ENCODE data around the gene BIRC7.

BIRC7 gene, protein sequence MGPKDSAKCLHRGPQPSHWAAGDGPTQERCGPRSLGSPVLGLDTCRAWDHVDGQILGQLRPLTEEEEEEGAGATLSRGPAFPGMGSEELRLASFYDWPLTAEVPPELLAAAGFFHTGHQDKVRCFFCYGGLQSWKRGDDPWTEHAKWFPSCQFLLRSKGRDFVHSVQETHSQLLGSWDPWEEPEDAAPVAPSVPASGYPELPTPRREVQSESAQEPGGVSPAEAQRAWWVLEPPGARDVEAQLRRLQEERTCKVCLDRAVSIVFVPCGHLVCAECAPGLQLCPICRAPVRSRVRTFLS

GRCh38 chr20:63235399-63235983, at the start of gene BIRC7:
BIRC7 (plus strand) TSS chr20:63235905; CDS start chr20:63236097, 192 bp downstream.
- no peak for DNase-seq

DNA sequence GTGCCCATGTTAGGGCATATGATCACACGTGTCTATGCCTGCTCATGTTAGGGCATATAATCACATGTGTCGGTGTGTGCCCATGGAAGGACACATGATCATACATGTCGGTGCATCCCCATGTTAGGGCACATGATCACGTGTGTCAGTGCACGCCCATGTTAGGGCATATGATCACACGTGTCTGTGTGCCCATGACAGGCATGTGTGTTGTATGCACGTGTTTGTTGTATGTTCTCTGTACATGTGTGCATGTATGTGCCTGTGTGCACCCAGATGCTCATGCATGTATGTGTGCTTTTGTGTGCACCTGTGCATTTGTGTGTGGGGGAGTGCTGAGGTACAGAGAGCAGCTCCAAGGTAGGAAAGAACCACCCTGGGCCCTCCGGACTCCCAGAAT, 49.6 kb upstream of the BIRC7 start:
- no peak for DNase-seq

DNA sequence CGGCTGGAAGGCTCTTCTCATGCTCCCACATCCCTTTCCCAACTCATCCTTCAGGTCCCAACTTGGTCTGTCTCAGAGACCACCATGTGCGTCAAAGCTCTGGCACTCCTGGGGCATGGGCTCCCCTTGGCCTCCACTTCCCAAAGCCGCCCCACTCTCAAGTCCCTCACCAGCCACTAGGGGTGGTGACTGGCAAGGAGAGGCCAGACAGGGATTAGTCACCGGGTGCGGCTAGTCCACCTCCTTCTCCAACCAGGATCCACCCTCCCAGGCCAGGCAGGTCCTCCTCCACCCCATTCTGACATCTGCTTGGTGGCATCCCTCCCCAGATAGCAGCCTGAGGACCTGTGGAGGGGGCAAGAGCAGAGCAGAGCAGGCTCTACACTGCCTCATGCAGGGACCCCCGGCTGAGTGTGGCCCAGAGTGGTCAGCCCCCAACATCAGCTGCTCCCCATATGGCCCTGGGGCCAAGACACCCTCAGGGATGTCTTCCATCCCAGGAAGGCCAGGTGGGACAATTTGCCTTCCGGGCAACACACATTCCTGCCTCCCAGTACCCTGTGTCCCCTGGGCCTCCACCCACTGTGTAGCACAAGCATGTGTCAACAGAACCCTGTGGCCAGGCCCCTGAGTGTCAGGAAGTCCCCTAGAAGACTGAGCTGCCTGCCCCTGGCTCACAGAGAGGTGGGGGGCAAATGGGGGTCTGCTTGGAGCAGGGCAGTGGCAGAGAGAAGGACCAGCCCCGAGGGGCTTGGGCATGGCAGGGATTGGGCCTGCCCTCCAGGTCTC, 49.0 kb upstream of the BIRC7 start:
- DNase-seq: no peak

GRCh38 chr20:63187338-63188158, 48.2 kb upstream of the BIRC7 start:
- no peak for DNase-seq

- DNase-seq: no peak
Observed at GRCh38 chr20:63188159-63188442, 47.6 kb upstream of the BIRC7 start.

DNA sequence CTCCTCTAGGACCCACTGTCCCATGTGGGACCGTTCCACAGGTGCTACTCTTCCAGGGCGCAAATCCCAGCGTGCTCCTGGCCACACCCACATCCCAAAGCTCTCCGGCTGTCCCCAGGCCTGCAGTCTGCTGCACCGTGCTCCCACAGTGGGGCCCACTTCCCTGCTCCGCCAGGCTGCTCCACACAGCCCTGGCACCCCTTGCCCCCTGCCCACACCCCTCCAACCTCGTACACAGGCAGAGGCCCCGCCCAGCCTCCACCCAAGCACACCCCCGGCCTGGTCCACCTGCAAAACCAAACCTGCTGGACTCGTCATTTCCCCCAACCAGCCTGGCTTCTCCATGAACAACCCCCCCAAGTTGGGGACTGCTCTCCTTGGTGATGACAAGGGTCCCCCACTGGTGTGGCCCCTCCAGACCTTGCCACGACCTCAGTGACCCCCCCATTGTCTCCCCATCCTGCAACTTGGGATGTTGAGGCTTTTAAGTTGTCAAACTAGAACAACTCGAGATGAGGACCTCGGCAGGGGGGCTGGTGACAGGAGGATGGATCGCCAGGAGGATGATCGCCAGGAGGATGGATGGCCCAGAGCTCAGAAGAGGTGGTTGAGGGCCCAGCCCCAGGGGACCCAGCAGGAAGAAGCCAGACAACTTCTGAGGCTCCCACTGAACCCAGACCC, 46.9 kb upstream of the BIRC7 start:
- DNase-seq: no peak

GRCh38 chr20:63189322-63189642, 46.4 kb upstream of the BIRC7 start:
- DNase-seq: no peak

GRCh38 chr20:63189846-63190559, 45.7 kb upstream of the BIRC7 start:
- no peak for DNase-seq

DNA sequence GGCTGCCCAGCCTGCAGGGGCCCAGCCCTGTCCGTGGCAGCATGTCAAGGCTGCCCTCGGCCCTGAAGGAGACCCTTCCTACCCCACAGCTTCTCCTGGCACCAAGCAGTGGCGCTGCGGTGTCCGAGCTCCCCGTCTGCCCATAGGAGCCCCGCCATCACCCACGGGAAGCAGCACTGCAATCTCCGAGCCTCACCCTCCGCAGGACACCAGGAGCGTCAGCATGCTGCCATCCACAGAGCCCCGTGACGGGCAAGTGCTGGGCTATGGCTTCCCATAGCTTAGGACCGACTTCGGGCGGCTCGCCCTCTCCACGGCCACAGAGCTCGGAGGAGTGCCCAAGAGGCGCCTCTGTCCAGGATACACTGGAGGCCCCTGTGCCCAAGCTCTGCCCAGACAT, 44.9 kb upstream of the BIRC7 start:
- no peak for DNase-seq

DNA sequence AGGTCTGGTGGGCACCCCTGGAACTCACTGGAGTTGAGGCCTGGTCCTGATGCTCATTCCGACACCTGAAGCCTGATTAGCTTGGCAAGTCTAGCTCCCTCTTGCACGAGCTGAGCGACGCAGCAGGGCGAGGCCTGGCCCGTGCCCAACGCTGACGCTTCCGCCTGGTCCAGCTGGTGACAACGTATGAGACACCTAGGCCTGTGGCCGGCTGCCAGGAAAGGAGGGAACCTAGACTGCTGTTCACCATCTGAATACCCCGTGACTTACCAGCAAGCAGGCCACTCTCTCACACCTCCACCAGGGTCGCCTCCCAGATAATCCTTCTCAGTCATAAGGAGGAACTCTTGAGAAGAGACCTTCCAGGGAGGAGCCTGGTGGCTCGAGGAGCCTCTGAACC, 44.3 kb upstream of the BIRC7 start:
- DNase-seq: peak; percentile 98

DNA sequence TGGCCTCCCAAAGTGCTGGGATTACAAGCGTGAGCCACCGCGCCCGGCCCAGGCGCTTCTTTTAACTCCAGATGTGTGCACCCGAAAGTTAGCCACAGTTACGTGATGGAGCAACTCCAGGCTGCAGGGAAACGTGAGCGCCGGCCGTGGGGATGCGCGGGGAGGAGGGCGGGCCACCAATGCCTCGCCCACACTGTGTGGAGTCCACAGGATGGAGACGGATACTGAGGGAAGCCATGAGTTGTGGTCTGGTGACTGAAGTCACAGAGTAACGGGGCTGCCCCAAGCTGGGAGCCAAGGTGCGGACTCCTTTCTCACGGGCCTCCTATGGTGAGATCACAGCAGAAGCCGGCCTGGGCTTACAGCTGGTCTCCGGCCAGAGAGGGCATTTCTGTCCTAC, 43.0 kb upstream of the BIRC7 start:
- DNase-seq: no peak

GRCh38 chr20:63194007-63194796, 41.5 kb upstream of the BIRC7 start:
- no peak for DNase-seq

GRCh38 chr20:63194797-63195173, 40.9 kb upstream of the BIRC7 start:
- no peak for DNase-seq

GRCh38 chr20:63196768-63197470, 38.8 kb upstream of the BIRC7 start:
- no peak for DNase-seq

GRCh38 chr20:63198606-63199005, 37.1 kb upstream of the BIRC7 start:
- no peak for DNase-seq

- no peak for DNase-seq
Observed at GRCh38 chr20:63202021-63202420, 33.7 kb upstream of the BIRC7 start.

DNA sequence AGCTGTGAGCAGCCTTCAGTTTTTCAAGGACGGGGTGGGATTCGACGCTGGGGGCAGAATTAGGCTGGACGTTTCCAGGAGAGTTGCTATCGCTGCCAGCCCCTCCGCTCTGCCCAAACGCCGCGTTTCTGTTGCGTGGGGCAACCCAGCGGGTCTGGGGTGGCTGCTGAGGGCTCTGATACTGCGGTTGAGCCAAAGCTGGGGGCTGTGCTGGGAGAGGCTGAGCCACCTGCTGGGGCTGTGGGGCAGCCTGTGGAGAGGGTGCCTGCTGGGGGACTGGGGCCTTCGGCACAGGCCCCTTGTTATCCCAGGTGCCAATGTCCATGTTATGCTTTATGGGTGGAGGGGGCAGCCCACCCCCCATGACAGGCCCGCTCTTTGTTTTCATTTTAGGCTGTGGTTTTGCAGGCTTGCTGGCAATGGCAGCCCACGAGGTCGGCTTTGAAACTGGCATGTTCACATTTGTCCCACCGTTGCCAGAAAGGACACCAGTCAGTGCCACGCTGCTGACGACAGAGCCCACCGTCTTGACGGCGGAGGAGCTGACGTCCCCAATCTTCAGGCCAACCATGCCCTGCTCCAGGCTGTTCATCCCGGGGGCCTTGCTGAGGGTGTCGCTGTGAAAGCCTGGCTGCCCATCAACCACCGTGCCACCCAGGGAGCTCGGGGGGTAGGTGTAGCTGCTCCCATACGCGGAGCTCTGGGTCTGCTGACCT, 32.7 kb upstream of the BIRC7 start:
- no peak for DNase-seq

- DNase-seq: no peak
Observed at GRCh38 chr20:63204362-63204761, 31.3 kb upstream of the BIRC7 start.

- no peak for DNase-seq
Observed at GRCh38 chr20:63205896-63206295, 29.8 kb upstream of the BIRC7 start.

DNA sequence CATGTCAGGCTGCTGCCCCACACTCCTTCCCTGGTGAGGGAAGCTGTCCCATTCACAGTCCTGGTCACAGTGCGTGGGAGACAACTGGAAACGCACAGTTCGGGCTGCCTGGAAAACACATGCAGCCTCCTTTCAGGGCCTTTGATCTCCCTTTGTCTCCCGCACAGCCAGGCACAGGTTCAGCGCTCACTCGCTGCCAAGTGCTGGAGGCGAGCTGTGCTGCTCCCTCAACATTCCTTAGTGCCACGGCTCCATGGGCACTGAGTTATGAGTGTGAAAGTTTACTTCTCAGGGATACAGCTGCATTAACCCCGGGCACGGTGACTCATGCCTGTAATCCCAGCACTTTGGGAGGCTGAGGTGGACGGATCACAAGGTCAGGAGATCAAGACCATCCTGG, 28.8 kb upstream of the BIRC7 start:
- no peak for DNase-seq
